Activated CD4-positive, alpha-beta T cell treated with anti-CD3 and anti-CD28 coated beads for 36 hours (primary cell): ENCODE data around the gene IBA57. TPM values are rescaled to one million over a fixed set of nuclear protein-coding genes. Genes with fewer than 3 reads are reported as not detected.

Source experiments
- ATAC-seq: fragments of 200-7000 bp; cut with Tn5 transposase; one replicate; pipeline ENCODE4 v1.10.0; 2021; ENCODE audit warnings: mild to moderate bottlenecking, moderate library complexity
- CTCF ChIA-PET: fragments of 350-600 bp; sonication (Branson Sonifier 250); formaldehyde crosslinking; loops from one replicate; lab custom pipeline; 2021; ENCODE audit warnings: antibody characterized with exemption; lab: Charles Lee
- POLR2A ChIA-PET: fragments of 350-600 bp; sonication (Branson Sonifier 250); formaldehyde crosslinking; loops from one replicate; lab custom pipeline; 2021; ENCODE audit warnings: antibody characterized with exemption, inconsistent platforms; lab: Charles Lee
- DNase-seq: peaks from one replicate; pipeline ENCODE4 v3.0.0-alpha.2; 2020
- H3K27ac Mint-ChIP-seq: one replicate; pipeline ENCODE4 v1.8.0; 2021; ENCODE audit warnings: mixed read lengths
- H3K27me3 Mint-ChIP-seq: one replicate; pipeline ENCODE4 v1.8.0; 2021; ENCODE audit warnings: mixed read lengths
- H3K36me3 Mint-ChIP-seq: one replicate; pipeline ENCODE4 v1.8.0; 2021; ENCODE audit warnings: low read depth, mixed read lengths
- H3K4me1 Mint-ChIP-seq: one replicate; pipeline ENCODE4 v1.8.0; 2021; ENCODE audit warnings: mixed read lengths
- H3K4me3 Mint-ChIP-seq: one replicate; pipeline ENCODE4 v1.8.0; 2021; ENCODE audit warnings: mild to moderate bottlenecking, moderate library complexity, mixed read lengths
- H3K9me3 Mint-ChIP-seq: one replicate; pipeline ENCODE4 v1.8.0; 2021; ENCODE audit warnings: low read depth, mixed read lengths
- intact Hi-C, 2 experiments: fragments of 100-400 bp; cut with DNase I in 1 of 2; cut with micrococcal nuclease in 1 of 2; formaldehyde crosslinking; loops; one replicate each; pipeline versions ENCODE4 v1.14.2 to v1.15.1; 2022 to 2024; cut with DNase I, micrococcal nuclease
- total RNA-seq, 2 experiments: library from RNA; stranded (reverse); gene quantifications; one replicate each; pipeline ENCODE4 v1.2.3, GENCODE V29; 2021

IBA57 gene
- total RNA-seq: 1 to 10 TPM; 6.0 to 8.3 TPM

GRCh38 chr1:228165372-228166169 is at the start of gene IBA57:
TSS of gene IBA57 (plus strand) at chr1:228165804. CDS start at chr1:228165817, 13 bp downstream.
- Mint-ChIP-seq H3K27ac (peak within 1 kb of the TSS; percentile 87), H3K27me3 (no peaks in the 10 kb centered on the region), H3K36me3 (peaks cover 3% of the 10 kb centered on the region), H3K4me1 (peaks cover 35% of the 10 kb centered on the region), H3K9me3 (no peaks in the 10 kb centered on the region), H3K4me3 (peak within 1 kb of the TSS; percentile 80)
- ATAC-seq (peak; percentile 89), DNase-seq (peak; percentile 100)
- CTCF ChIA-PET: interaction anchor here (0.6 to 3.9 kb wide), 20 partner anchors 9 to 1171 kb away, joined by 3 to 30 read pairs (median 4); partner anchors contain the start of genes ARF1, GUK1 and TRIM11
- intact Hi-C loops: loop anchor here (1.0 to 10.0 kb wide), 20 partner anchors 9 to 1761 kb away; partner anchors contain the start of genes ARF1 (in 2 of the 2), C1orf35 (in 2 of the 2), GUK1 (in 2 of the 2) and MRPL55 (in 2 of the 2)
- POLR2A ChIA-PET: interaction anchor here (0.6 to 1.5 kb wide), 10 partner anchors 8 to 241 kb away, joined by 3 to 9 read pairs (median 4); partner anchors contain the start of genes ARF1, GUK1 and TRIM11

- Mint-ChIP-seq H3K36me3 (peaks cover 6% of the 10 kb centered on the region), H3K9me3 (peaks cover 6% of the 10 kb centered on the region), H3K4me3 (no peak overlapping the region), H3K27ac (no peak overlapping the region), H3K4me1 (peaks cover 7% of the 10 kb centered on the region), H3K27me3 (no peaks in the 10 kb centered on the region)
- DNase-seq (no peak), ATAC-seq (no peak)
- ChIA-PET POLR2A (no interaction called here), CTCF (no interaction called here)
- intact Hi-C loops: no loop called here
Observed at GRCh38 chr1:228117335-228117734, 48.3 kb upstream of the IBA57 start.

DNA sequence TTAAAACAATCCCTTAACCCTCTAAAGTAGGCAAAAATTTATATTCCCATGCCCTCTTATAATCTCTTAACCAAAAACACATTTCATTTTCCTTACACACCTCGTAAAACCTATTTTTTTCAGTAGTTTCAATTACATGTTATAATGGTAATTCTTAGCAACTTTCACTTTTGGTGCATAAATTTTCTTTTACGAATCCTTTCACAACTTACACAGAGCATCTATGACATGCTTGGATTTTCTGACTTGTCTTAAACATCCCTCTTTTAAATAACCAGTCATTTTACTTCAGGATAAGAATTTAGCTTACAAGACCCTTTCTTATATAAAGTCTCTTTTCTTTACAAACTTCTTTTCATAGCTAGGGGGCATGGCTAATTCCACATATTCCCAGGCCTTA is 47.6 kb upstream of the IBA57 start:
- H3K27ac Mint-ChIP-seq: no peak overlapping the region
- intact Hi-C loops: no loop called here
- ChIA-PET CTCF (interaction anchor here (0.8 kb wide), 1 partner anchor 9 kb away, joined by 6 read pairs; no protein-coding TSS in a partner anchor), POLR2A (no interaction called here)
- H3K27me3 Mint-ChIP-seq: no peaks in the 10 kb centered on the region
- H3K4me1 Mint-ChIP-seq: peaks cover 7% of the 10 kb centered on the region
- H3K4me3 Mint-ChIP-seq: no peak overlapping the region
- peaks cover 6% of the 10 kb centered on the region for H3K9me3 Mint-ChIP-seq
- H3K36me3 Mint-ChIP-seq: peaks cover 6% of the 10 kb centered on the region
- no peak for DNase-seq
- ATAC-seq: no peak

- peaks cover 6% of the 10 kb centered on the region for H3K9me3 Mint-ChIP-seq
- ChIA-PET POLR2A (no interaction called here), CTCF (interaction anchor here (0.9 to 2.1 kb wide), 2 partner anchors 10 to 60 kb away, joined by 3 to 17 read pairs; no protein-coding TSS in a partner anchor)
- H3K36me3 Mint-ChIP-seq: peaks cover 6% of the 10 kb centered on the region
- DNase-seq (no peak), ATAC-seq (no peak)
- H3K4me3 Mint-ChIP-seq: peak overlapping the region; percentile 47
- H3K27ac Mint-ChIP-seq: no peak overlapping the region
- H3K4me1 Mint-ChIP-seq: peaks cover 7% of the 10 kb centered on the region
- no peaks in the 10 kb centered on the region for H3K27me3 Mint-ChIP-seq
- intact Hi-C loops: no loop called here
Observed at GRCh38 chr1:228120351-228120750, 45.3 kb upstream of the IBA57 start.

DNA sequence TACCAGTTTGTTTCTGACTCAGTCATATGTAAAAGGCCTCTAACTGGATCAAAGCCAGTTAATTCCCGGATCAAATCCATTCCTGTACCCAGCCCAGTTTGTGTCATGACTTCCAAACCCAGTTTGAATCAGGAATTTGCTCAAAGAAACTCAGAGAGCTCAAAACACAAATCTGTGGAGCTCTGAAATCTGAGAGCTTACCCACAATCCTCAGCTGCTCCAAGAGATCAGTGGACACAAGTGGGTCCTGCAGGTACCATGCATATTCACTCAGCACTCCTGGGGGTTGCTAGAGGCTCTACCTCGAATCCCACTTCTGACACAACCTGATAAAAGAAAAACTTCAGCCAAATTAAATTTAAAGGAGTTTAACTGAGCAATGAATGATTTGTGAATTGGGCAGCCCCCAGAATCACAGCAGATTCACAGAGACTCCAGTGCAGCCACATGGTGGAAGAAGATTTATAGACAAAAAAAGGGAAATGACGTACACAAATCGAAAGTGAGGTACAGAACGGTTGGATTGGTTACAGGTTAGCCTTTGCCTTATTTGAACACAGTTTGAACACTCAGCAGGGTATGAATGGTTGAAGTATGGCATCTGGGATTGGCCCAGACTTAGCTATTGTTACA is 44.6 kb upstream of the IBA57 start:
- POLR2A ChIA-PET: no interaction called here
- peak overlapping the region; percentile 47 for H3K4me3 Mint-ChIP-seq
- peak overlapping the region; percentile 4 for H3K27ac Mint-ChIP-seq
- peaks cover 7% of the 10 kb centered on the region for H3K4me1 Mint-ChIP-seq
- DNase-seq (no peak), ATAC-seq (peak; percentile 81)
- no peaks in the 10 kb centered on the region for H3K27me3 Mint-ChIP-seq
- H3K36me3 Mint-ChIP-seq: peaks cover 6% of the 10 kb centered on the region
- peaks cover 6% of the 10 kb centered on the region for H3K9me3 Mint-ChIP-seq
- intact Hi-C loops: no loop called here
- CTCF ChIA-PET: interaction anchor here (0.9 to 2.1 kb wide), 2 partner anchors 10 to 59 kb away, joined by 3 to 17 read pairs; no protein-coding TSS in a partner anchor

- H3K4me3 Mint-ChIP-seq: no peak overlapping the region
- no peak overlapping the region for H3K27ac Mint-ChIP-seq
- peaks cover 3% of the 10 kb centered on the region for H3K27me3 Mint-ChIP-seq
- H3K9me3 Mint-ChIP-seq: peaks cover 3% of the 10 kb centered on the region
- ATAC-seq (no peak), DNase-seq (no peak)
- H3K4me1 Mint-ChIP-seq: peaks cover 7% of the 10 kb centered on the region
- ChIA-PET CTCF (interaction anchor here (1.0 to 2.1 kb wide), 2 partner anchors 14 to 325 kb away, joined by 3 to 9 read pairs; no protein-coding TSS in a partner anchor), POLR2A (no interaction called here)
- intact Hi-C loops: no loop called here
- peaks cover 2% of the 10 kb centered on the region for H3K36me3 Mint-ChIP-seq
Observed at GRCh38 chr1:228122921-228123441, 42.6 kb upstream of the IBA57 start.

- no peaks in the 10 kb centered on the region for H3K9me3 Mint-ChIP-seq
- ATAC-seq: no peak
- DNase-seq: no peak
- H3K27me3 Mint-ChIP-seq: peaks cover 3% of the 10 kb centered on the region
- no peaks in the 10 kb centered on the region for H3K36me3 Mint-ChIP-seq
- intact Hi-C loops: no loop called here
- CTCF ChIA-PET: interaction anchor here (0.6 to 2.1 kb wide), 3 partner anchors 14 to 325 kb away, joined by 3 to 9 read pairs (median 3); no protein-coding TSS in a partner anchor
- POLR2A ChIA-PET: no interaction called here
- H3K4me3 Mint-ChIP-seq: no peak overlapping the region
- no peak overlapping the region for H3K27ac Mint-ChIP-seq
- peaks cover 7% of the 10 kb centered on the region for H3K4me1 Mint-ChIP-seq
Observed at GRCh38 chr1:228123505-228123904, 42.1 kb upstream of the IBA57 start.

GRCh38 chr1:228125185-228125584 is 40.4 kb upstream of the IBA57 start:
- no peak for ATAC-seq
- no peaks in the 10 kb centered on the region for H3K36me3 Mint-ChIP-seq

GRCh38 chr1:228131766-228132165 is 33.8 kb upstream of the IBA57 start:
- DNase-seq (no peak), ATAC-seq (no peak)
- Mint-ChIP-seq H3K4me3 (no peak overlapping the region), H3K9me3 (no peaks in the 10 kb centered on the region), H3K27ac (no peak overlapping the region), H3K4me1 (peaks cover 3% of the 10 kb centered on the region), H3K27me3 (peaks cover 5% of the 10 kb centered on the region), H3K36me3 (no peaks in the 10 kb centered on the region)
- intact Hi-C loops: loop anchor here (1.0 to 10.0 kb wide), 6 partner anchors 35 to 384 kb away; partner anchors contain the start of gene TRIM11 (in 1 of the 2)
- ChIA-PET CTCF (interaction anchor here (0.6 to 3.1 kb wide), 5 partner anchors 19 to 1500 kb away, joined by 3 to 30 read pairs (median 3); partner anchors contain the start of gene IBA57), POLR2A (no interaction called here)

More at GRCh38 chr1:228125185-228125584, 40.4 kb upstream of the IBA57 start:
- Mint-ChIP-seq H3K4me3 (no peak overlapping the region), H3K4me1 (peaks cover 7% of the 10 kb centered on the region), H3K27ac (no peak overlapping the region), H3K27me3 (peaks cover 3% of the 10 kb centered on the region), H3K9me3 (no peaks in the 10 kb centered on the region)
- intact Hi-C loops: no loop called here
- CTCF ChIA-PET: interaction anchor here (1.1 kb wide), 1 partner anchor 334 kb away, joined by 3 read pairs; no protein-coding TSS in a partner anchor
- DNase-seq: no peak
- POLR2A ChIA-PET: no interaction called here

GRCh38 chr1:228134591-228134990 is 31.0 kb upstream of the IBA57 start:
- Mint-ChIP-seq H3K4me3 (no peak overlapping the region), H3K9me3 (no peaks in the 10 kb centered on the region), H3K4me1 (peaks cover 3% of the 10 kb centered on the region), H3K36me3 (no peaks in the 10 kb centered on the region), H3K27me3 (peaks cover 4% of the 10 kb centered on the region), H3K27ac (no peak overlapping the region)
- ChIA-PET POLR2A (no interaction called here), CTCF (no interaction called here)
- no peak for DNase-seq
- intact Hi-C loops: loop anchor here in 1 of 2 experiments (10.0 kb wide), 1 partner anchor 270 kb away; the partner anchor contains the start of gene TRIM11
- ATAC-seq: no peak
